ENCODE measurements around the gene MET. TPM values are rescaled to one million over a fixed set of nuclear protein-coding genes. Genes with fewer than 3 reads are reported as not detected.

The MET gene
- total and polyA plus RNA-seq, 2 donors (not counting 3 experiments of a cell fraction or from before 2014, with no cell fraction given), result 21.1 to 44.5 TPM

DNA sequence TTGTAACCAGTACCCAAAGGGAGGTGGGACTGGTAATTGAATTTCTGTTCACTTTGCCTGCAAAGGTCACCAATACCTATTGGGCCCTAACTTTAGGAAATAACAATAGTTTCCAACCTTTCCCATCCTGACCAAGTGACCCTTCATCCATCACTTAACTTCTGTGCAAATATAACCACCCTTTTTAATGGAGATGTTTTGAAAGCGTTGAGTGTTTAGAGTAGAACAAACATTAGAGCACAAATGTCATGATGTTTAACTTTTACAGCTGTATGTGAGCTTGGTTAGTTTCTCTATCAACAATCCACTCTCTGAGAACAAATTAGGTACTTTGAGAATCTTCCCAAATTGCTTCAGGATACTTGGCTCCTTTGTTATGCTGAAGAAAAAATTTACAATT is 66.4 kb downstream of the MET start:
- no peak overlapping the region for H3K4me2 ChIP-seq (ENCODE audit: insufficient read depth, low read length)
- FAIRE-seq (no peak), DNase-seq (ENCODE audit: low read depth, low spot score) (peak; percentile 19)
- no peaks in the 10 kb centered on the region for H3K9me1 ChIP-seq (replicated peaks; ENCODE audit: control insufficient read depth, extremely low read depth, insufficient read depth, low read length)
- H3K9ac ChIP-seq (replicated peaks; ENCODE audit: extremely low read depth, insufficient read depth, low read length), result no peak overlapping the region
- H4K20me1 ChIP-seq (replicated peaks; ENCODE audit: control insufficient read depth, extremely low read depth, insufficient read depth, low read length), result no peaks in the 10 kb centered on the region
- H3K9me3 ChIP-seq (replicated peaks; ENCODE audit: control insufficient read depth, insufficient read depth, low read length), result no peaks in the 10 kb centered on the region
- no peak overlapping the region for H3K4me3 ChIP-seq (replicated peaks in 1 of 3; ENCODE audit: insufficient read depth in 1 of 3, low read depth in 1 of 3, low read length in 3 of 3)
- no peak overlapping the region for H3K27ac ChIP-seq (ENCODE audit: insufficient read depth, low read depth, low read length)
- H3K27me3 ChIP-seq (ENCODE audit: control insufficient read depth in 2 of 2, insufficient read depth in 2 of 2, low read length in 2 of 2), result no peaks in the 10 kb centered on the region
- TF ChIP-seq FOS (IDR thresholded peaks at IDR 0.05; ENCODE audit: borderline replicate concordance, insufficient read depth, low read length) (no peak), JUN (IDR thresholded peaks at IDR 0.05; ENCODE audit: borderline replicate concordance, insufficient read depth, insufficient read length, low read depth) (no peak), EZH2 (IDR thresholded peaks at IDR 0.05; ENCODE audit: borderline replicate concordance, low read depth, low read length, severe bottlenecking) (no peak), MYC (IDR thresholded peaks at IDR 0.05; ENCODE audit: low read depth, low read length) (no peak), POLR2AphosphoS5 (IDR thresholded peaks at IDR 0.05; ENCODE audit: insufficient read depth, low read depth, low read length) (no peak), POLR2A (IDR thresholded peaks at IDR 0.05; ENCODE audit: low read depth, low read length) (no peak), GATA2 (IDR thresholded peaks at IDR 0.05; ENCODE audit: insufficient read depth, insufficient read length, low read depth, low read length) (no peak)
- TF ChIP-seq, protein P1, sequence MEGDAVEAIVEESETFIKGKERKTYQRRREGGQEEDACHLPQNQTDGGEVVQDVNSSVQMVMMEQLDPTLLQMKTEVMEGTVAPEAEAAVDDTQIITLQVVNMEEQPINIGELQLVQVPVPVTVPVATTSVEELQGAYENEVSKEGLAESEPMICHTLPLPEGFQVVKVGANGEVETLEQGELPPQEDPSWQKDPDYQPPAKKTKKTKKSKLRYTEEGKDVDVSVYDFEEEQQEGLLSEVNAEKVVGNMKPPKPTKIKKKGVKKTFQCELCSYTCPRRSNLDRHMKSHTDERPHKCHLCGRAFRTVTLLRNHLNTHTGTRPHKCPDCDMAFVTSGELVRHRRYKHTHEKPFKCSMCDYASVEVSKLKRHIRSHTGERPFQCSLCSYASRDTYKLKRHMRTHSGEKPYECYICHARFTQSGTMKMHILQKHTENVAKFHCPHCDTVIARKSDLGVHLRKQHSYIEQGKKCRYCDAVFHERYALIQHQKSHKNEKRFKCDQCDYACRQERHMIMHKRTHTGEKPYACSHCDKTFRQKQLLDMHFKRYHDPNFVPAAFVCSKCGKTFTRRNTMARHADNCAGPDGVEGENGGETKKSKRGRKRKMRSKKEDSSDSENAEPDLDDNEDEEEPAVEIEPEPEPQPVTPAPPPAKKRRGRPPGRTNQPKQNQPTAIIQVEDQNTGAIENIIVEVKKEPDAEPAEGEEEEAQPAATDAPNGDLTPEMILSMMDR (IDR thresholded peaks at IDR 0.05; ENCODE audit: extremely low read depth in 1 of 2, insufficient read depth in 1 of 2, low read depth in 1 of 2, low read length in 2 of 2), result no peak
- TF ChIP-seq, protein P2, sequence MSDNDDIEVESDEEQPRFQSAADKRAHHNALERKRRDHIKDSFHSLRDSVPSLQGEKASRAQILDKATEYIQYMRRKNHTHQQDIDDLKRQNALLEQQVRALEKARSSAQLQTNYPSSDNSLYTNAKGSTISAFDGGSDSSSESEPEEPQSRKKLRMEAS (IDR thresholded peaks at IDR 0.05; ENCODE audit: insufficient read depth, insufficient read length), result no peak
- ChIA-PET CTCF (interaction anchor here (1.3 to 3.3 kb wide), 7 partner anchors 11 to 149 kb away, joined by 3 to 23 read pairs (median 13); partner anchors contain the start of gene MET), POLR2A (interaction anchor here (1.1 kb wide), 1 partner anchor 34 kb away, joined by 4 read pairs; no protein-coding TSS in a partner anchor)
- peaks cover 40% of the 10 kb centered on the region for H3K4me1 ChIP-seq (ENCODE audit: control insufficient read depth, extremely low read depth, insufficient read depth, low read length)
- peaks cover 0 to 2% of the 10 kb centered on the region in 2 experiments for H3K36me3 ChIP-seq (ENCODE audit: control insufficient read depth in 2 of 2, extremely low read depth in 1 of 2, insufficient read depth in 2 of 2, low read length in 2 of 2)
- BruUV-seq (replicated peaks), result no TSS peak
- H2AFZ ChIP-seq (ENCODE audit: low read depth, low read length), result no peak overlapping the region
- dilution Hi-C loops (cut with MboI; ENCODE audit: extremely low pct_ligation_motif_present, low sequenced_read_pairs) (no loop called here), intact Hi-C loops (cut with micrococcal nuclease) (no loop called here)
- no peaks in the 10 kb centered on the region for H3K79me2 ChIP-seq (ENCODE audit: control insufficient read depth, insufficient read depth, low read length)

Measured in endothelial cell of umbilical vein (primary cell).